Pons (tissue), 1 donor: ENCODE measurements around the gene GUCA1A.
"Not testable (repeated sequence)": the region's sequence is repeated elsewhere in the genome, so short reads cannot be mapped to it uniquely, and the experiment has no call there.

ENCODE experiments used
- DNase-seq: peaks from one replicate; pipeline ENCODE4 v3.0.0-alpha.2; 2016; ENCODE audit warnings: low spot score

The GUCA1A gene

DNA sequence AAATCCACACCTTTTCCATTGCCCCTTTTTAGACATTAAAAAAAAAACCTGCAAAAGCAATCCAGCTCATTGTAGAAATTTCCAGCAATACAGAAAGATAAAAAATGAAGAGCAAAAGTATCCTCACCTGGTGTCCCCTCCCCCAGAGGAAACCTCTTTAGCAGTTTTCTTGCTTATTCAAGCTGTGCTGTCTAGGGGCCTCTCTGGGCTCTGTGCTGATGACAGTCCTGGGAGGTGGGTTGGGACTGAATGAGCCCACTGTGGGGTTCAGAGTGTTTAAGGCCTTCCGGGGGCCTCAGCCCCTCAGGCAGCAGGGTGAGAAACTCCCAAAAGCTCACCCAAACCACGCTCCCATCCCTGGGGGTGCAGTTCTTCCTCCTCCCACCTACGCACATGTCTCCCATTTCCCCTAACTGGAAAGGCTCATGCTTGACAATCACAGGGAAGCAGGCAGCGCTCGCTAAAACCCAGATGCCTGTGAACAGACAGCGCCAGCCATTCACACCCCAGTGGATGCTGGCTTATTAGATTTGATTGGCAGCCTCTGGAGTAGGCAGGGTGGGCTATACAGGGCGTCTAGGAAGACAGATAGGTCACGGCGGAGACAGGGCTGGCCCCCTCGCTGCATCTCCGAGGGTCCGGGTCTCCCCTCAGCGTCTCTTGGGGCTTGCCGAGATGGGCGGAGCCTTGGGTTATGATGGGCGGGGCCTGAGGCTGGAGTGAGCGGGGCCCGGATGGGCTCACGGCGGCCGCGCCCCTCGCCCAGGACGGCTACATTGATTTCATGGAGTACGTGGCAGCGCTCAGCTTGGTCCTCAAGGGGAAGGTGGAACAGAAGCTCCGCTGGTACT is 4.6 kb downstream of the GUCA1A start:
- DNase-seq = no peak

DNA sequence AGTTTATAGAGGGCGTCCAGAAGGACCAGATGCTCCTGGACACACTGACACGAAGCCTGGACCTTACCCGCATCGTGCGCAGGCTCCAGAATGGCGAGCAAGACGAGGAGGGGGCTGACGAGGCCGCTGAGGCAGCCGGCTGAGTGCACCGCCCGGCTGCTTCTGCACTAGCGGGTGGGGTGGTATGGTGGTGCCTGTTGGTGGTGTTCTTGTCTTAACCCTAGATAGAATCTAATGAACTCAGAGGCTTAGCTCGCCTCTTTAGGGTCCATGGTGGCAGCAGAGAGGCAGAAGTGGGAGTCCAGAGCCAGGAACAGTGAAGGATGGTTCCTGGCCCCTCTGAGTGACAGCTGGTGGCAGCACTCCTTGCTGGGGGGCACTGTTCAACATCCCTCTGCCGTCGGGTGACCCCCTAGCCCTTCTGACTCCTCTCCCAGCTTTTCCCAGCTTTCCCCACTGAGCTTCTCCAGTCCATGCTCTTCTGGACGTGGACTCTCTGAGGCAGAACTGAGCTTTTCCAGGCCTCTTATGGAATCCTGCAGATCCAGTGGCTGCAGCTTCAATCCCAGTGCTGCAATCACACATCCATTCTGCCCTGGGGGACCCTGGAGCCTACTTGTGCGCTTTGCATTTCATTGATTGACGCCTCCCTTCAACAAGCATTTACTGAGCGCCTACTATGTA is 6.2 kb downstream of the GUCA1A start:
- no peak for DNase-seq

DNA sequence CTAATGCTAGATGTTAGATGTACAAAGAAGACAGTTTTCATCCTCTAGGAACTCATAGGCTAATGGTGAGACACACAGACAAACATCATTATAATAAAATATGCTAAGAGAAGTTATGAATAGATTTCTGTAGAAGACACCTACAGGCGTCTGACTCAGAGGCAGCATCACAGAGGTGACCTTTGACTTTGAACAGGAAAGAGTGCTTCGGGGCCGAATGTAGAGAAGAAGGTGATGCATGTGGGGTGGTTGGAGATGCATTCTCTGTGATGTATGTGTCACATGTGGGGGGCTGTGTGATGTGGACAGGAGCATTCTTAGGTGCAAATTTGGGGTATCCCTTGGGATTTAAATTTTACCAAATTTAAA is 6.8 kb downstream of the GUCA1A start:
- no peak for DNase-seq

DNA sequence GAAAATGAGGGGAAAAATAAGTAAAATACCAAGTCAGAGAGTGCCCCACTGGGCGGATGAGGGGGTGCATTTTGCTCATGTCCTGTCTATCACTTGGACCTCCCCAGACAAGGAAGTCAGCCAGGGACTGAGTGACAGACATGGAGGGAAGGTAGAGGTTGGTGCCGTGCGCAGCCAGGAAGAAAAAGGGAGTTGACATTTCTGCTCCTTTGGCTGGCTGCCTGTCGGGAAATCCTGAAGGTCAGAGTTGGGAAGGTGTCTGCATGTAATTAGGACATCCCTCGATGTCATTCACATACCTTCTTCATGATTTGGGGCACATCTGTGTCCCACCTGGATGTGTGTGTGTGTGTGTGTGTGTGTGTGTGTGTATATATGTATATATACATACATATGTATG is 8.9 kb downstream of the GUCA1A start:
- no peak for DNase-seq

DNA sequence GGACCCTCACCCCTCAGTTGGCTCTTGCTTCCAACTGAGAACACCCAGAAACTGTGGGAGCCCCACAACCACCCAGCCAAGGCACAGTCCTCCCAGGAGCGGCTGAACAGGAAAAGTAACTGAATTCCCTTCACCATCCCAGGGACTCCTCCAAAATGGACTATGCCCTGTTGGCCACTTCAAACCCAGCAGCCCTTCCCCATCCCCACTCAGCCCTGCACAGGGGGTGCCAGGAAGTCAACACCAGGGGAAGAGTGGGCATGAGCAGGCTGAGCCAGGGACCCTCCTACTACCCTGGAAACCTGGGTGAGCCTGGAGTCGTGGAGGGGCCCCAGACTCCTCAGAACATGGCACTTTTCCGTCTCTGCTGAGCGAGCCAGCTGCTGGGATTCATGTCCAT is 11.3 kb downstream of the GUCA1A start:
- DNase-seq = no peak

DNA sequence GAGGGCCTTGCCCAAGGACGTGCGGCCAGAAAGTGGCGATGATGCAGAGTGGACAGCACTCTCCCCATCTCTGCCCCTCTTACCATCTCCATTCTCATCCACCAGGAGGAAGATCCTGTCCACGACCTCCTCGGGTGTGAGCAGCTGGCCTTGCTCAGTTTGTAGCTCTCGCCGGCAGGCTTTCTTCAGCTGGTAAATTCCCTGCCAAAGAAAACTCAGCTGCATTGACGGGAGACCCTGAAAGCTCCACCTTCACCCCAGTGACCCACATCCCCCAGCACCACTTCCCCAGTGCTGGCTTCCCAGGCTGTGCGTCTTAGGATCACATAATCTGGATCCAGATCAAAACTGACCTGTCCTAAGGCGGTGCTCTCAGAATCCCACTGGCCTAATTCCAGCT is 12.4 kb downstream of the GUCA1A start:
- DNase-seq = no peak

DNA sequence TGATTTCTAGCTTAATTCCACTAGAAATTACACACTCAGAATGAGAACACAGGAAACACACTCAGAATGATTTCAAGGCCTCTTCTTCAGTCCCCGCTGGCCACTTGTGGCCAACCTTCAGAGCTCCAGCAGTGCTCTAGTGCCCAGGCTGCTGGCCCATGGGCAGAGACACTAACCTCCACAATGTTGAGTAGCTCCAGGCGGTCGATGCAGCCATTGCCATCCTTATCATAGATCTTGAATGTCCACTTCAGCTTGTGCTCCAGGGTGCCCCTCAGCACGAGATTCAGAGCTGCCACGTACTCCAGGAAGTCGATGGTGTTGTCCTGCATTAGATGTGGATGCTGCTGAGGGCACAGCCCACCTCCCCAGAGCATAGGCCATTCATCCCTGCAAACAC is 15.2 kb downstream of the GUCA1A start:
- no peak for DNase-seq

DNA sequence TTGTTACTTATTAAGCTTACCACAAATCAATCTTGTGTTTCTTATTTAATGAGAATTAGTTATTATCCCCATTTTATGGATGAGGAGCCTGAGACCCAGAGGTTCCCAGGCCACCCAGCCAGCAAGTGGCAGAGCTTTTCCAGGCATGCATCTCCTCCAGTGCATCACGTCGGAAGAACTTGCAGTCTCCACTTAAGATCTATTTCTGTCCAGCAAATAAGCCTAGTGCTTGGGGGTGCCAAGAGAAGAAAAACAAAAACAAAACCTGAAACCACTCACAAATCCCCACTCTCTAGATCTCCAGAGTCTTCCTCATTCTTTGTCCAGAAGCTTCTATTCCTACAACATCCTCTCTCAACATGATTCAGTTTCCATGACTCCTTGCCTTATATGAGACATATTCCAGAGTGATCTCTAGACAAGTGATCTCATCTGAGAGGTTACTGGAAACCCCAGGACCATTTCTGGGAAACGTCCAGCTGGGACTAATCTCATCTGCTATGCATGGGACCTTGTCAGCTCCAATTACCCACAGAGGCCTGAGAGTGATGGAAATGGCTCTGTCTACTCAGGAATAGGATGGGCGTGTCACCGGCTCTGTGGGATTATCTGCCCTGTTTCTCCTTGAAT is 17.5 kb downstream of the GUCA1A start:
- no peak for DNase-seq

DNA sequence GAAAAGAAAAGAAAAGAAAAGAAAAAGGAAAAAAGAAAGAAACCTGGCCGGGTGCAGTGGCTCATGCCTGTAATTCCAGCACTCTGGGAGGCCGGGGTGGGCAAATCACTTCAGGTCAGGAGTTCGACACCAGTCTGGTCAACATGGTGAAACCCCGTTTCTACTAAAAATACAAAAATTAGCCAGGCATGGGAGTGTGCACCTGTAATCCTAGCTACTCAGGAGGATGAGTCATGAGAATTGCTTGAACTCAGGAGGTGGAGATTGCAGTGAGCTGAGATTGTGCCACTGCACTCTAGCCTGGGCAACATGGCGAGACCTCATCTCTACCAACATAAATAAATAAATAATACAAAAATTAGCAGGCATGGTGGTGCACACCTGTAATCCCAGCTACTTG is 19.2 kb downstream of the GUCA1A start:
- DNase-seq = not testable (repeated sequence)

DNA sequence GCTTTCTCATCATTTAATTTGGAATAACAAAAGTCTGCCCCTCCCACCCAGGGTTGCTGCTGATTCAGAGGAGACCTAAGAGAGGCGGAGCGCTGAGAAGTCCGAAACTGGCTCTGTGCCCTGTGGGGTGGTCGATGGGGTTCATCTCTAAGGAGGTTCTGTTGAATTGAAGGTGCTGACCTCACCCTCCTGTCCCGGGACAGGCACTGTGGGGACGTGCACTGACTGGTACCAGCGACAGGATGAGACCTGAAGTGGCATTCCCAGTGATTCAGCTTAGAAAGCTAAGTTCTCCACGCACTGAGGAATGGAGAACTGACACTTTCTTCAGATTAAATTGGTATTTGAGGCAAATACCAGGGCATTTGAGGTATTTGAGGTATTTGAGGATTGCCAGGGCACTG is 20.3 kb downstream of the GUCA1A start:
- DNase-seq = no peak

DNA sequence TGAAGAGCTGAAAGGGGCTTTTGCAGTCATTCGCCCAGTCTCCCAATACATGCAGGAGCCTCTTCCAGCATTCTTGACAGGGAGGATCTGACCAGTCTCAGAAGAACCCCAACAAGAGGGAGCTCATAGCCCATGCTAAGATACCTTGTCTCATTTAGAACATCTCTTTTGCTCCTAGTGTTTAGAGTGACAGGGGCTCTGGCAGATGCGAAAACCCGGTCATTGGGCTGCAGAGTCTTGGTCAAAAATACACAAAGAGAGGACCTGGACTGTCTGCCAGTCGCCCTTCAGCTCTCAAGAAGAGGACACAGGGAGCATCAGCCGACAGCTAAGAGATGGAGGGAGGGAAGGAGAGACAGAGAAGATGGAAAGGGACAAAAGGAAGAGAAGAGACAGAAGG is 20.9 kb downstream of the GUCA1A start:
- no peak for DNase-seq

DNA sequence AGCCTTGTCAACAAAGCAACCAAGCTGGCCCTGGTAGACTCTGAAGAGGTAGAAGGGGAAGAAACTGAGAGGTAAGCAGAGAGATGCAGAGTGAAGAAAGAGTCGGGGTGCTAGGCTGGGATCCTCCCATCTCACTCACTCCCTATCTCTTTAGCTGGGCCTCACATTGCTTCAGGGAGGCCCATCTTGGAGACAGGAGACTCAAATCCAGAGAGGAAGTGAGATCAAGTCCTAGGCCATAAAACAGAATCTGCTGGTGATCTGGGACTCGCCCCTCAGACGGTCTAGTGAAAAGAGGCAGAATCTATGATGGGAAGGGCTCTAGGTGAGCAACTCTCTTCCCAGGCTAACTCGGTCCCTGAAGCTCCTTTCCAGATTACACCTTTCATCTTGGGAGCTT is 22.3 kb downstream of the GUCA1A start:
- no peak for DNase-seq

DNA sequence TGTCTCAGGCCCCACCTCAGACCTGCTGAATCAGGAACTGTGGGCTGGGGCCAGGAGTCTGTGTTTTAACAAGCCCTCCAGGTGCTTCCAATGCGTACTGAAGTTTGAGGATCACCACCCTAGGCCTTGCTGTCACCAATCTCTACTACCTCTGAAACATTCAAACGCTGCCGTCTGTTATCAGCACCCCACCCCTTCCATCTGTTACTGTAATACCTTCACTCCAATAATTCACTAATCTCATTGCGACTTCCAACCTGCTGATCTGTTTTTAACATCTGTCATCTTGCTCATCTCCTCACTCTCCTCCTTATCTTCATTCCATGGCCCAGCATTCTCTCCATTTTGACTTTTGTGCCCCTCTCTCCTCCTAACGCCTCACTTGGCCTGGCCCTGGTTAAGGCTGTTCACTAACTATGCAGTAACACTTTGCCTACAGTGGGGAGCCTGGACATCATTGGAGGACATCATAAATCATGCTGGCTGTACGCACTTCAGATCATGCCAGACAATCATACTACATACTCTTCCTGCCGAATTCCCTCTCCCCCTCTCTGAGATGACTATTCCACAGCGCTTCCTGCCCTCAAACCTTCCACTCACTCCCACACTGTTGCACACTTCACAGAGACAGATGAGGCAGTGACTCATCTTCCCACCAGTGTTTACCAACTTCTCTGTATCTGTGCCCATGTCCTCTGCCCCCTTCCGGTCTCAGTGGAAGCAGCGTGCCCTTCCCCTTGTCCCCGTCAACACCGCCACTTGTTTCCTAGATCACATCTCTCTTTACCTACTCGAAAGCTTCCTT is 24.6 kb downstream of the GUCA1A start:
- DNase-seq = no peak

DNA sequence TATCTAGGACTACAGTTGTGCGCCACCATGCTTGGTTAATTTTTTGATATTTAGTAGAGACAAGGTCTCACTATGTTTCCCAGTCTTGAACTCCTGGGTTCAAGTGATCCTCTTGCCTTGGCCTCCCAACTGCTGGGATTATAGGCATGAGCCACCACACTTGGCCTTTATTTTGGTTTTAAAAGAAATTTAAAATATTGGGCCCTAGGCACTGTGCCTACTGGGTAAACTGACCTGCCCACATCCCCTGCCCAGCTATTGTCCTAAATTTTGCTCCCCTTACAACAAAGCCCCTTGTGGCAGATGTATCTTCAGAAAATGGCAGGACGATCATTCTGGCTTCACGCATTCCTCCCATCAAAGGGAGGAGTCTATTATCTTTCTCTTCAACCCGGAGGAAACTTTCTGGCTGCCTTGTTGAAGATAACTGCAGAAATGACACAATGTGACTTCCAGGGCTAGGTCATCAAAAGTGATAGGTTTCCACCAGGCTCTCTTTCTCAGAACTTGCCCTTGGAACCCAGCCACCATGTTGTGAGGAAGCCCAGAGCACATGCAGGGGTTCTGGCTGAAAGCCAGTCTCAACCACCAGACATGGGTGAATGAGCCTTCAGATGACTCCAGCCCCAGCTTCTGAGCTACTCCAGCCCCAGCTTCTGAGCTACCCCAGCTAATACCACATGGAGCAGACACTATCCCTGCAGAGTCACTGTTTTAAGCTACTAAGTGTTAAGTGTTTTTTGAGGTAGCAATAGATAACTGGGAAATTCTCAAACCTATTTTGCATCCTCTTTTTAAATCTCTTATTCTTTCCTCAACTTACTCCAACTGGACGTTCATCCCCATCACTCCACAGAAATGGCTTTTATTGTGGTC is 26.2 kb downstream of the GUCA1A start:
- DNase-seq = no peak

DNA sequence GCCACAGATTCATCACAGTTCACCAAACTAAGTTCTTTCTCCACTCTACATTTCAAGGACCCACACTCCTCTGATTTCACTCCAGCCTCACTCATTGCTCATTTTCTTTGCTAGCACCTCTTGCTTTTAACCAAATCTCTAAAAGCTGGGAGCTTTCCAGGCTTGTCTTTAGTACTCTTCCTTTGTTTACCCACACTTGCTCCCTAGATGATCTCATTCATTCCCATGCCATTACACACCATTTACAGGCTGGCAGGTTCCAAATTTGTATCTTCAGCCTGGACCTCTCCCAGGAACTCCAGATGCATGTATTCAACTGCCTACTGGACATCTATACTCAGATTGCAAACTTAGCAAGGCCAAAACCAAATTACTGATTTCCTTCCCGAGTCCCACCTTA is 26.9 kb downstream of the GUCA1A start:
- DNase-seq = no peak

DNA sequence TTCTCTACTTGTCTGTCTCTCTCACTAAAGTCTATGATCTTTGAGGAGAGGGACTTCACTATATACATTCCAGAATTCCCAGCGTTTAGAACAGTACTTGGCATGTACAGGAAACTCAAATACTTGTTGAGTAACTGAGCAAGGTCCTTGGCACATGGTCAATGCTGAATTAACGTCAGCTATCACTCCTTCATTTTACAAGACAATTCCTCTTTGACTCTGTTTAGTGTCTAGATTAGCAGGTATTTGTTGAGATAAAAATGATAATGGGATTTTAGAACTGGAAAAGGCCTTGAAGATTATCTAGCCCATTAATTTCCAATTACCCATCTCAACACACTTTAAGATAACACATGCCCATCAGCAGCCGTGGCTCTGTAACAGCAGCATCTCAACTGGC is 28.2 kb downstream of the GUCA1A start:
- no peak for DNase-seq

DNA sequence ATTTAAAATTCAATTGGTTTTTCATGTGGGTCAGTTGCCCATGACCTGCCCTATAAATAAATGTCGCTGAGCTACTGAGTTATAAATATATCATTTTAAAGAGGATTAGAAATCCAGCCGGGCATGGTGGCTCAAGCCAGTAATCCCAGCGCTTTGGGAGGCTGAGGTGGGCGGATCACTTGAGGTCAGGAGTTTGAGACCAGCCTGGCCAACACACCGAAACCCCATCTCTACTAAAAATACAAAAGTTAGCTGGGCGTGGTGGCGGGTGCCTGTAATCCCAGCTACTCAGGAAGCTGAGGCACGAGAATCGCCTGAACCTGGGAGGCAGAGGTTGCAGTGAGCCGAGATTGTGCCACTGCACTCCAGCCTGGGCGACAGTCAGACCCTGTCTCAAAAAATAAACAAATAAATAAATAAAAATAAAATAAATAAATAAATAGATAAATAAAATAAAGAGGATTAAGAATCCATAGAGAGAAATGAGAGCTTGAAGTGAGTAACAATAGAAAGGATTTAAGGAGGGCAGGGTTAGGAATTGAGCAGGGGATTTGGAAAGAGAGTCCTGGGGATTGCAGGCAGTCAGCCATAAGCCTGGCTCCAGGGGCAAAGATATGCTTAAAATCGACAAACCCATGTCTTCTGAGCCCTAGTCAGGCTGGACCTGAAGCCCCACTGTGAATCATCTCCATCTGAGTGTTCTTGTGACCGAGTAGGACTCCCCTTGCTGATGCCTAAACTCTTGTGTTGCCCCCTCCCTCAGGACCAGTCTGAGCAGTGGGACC is 29.2 kb downstream of the GUCA1A start:
- not testable (repeated sequence) for DNase-seq

DNA sequence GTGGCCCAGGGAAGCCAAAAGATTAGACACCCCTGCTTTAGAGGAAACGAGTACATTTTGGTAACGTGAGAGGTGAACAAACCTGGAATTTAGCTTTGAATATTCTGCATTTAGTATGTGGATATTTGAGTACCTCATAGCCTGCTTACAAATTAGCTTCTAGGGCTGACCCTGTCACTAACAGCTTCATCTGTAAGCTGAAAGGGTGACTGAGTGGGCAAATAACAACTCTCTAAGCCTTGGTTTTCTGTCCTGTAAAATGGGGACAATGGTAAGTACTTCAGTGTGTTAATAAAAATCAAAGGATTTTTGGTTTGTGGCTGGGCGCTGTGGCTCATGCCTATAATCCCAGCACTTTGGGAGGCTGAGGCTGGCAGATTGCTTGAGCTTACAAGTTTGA is 30.0 kb downstream of the GUCA1A start:
- DNase-seq = no peak

DNA sequence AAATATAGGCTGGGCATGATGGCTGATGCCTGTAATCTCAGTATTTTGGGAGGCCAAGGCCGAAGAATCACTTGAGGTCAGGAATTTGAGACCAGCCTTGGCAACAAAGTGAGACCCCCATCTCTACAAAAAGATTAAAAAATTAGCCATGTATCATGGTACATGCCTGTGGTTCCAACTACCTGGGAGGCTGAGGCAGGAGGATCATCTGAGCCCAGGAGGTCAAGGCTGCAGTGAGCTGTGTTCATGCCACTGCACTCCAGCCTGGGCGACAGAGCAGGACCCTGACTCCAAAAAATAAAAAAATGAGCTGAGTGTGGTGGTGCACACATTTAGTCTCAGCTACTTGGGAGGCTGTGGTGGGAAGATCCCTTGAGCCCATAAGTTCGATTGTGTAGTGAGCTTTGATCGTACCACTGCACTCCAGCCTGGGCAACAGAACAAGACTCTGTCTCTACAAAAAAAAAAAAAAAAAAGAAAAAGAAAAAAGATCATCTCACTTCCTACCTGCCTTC is 31.7 kb downstream of the GUCA1A start:
- DNase-seq = no peak

DNA sequence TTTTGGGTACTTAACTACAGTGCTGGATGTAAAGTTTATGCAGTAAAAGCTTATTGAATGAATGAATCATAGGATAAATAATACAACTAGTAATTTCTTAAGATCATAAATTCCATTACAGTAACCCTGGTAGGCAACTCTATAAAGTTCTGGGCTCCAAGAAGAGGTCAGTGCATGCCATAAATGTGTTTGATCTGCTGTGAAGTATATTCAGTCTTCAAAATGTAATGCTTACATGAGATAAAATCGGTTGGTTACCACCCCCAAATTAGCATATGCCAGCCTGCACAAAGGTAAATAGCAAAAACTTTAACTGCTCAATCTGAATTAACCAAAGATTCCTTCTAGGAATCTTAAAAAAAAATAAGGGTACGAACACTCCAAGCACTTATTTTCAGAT is 34.4 kb downstream of the GUCA1A start:
- DNase-seq = not testable (repeated sequence)
